ENCODE data around the gene IER3IP1.
"Not testable (repeated sequence)": the region's sequence is repeated elsewhere in the genome, so short reads cannot be mapped to it uniquely, and the experiment has no call there.

The IER3IP1 gene

DNA sequence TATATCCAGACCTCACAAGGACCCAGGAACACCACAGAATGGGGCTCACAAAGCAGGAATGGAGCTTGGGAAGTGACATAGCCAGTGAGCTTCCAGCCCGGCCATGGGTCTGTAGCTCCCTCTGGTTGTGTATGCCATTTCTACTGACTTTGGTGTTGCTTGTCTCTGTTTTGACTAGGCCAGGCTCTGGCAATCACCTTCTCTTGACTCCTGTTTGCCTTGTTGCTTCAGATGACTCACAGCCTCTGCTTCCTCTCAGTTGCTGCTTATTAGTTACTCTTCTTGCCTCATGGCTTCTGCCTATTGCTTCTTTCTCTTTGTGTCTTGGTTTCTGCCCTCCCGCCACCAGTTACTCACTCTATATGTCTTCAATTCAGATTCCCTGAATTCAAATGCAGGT lies 15.8 kb upstream of the IER3IP1 start:
- no peak overlapping the region for H3K4me2 ChIP-seq (ENCODE audit: low read depth, low read length, poor library complexity, severe bottlenecking)
- H3K27me3 ChIP-seq (ENCODE audit: low read length): no peaks in the 10 kb centered on the region
- H3F3A ChIP-seq (ENCODE audit: insufficient read depth): no peaks in the 10 kb centered on the region
- no peak overlapping the region for H3K27ac ChIP-seq (ENCODE audit: low read depth, low read length)
- H3K9ac ChIP-seq (ENCODE audit: low read length): no peak overlapping the region
- no peaks in the 10 kb centered on the region for H4K20me1 ChIP-seq (ENCODE audit: low read depth, low read length)
- H3K36me3 ChIP-seq (ENCODE audit: low read length): no peaks in the 10 kb centered on the region
- H3K9me3 ChIP-seq (ENCODE audit: insufficient read depth, low read length): no peaks in the 10 kb centered on the region
- H3K9me2 ChIP-seq (replicated peaks; ENCODE audit: insufficient read depth, low read length): 0 out of 2 replicates have a peak, but pooled peaks cover 5% of the 10 kb centered on the region
- H3K79me2 ChIP-seq (ENCODE audit: insufficient read depth, low read length): no peaks in the 10 kb centered on the region
- TF ChIP-seq EZH2phosphoT487 (conservative IDR thresholded peaks at IDR 0.05; ENCODE audit: low read length): no peak
- TF ChIP-seq, protein P1, sequence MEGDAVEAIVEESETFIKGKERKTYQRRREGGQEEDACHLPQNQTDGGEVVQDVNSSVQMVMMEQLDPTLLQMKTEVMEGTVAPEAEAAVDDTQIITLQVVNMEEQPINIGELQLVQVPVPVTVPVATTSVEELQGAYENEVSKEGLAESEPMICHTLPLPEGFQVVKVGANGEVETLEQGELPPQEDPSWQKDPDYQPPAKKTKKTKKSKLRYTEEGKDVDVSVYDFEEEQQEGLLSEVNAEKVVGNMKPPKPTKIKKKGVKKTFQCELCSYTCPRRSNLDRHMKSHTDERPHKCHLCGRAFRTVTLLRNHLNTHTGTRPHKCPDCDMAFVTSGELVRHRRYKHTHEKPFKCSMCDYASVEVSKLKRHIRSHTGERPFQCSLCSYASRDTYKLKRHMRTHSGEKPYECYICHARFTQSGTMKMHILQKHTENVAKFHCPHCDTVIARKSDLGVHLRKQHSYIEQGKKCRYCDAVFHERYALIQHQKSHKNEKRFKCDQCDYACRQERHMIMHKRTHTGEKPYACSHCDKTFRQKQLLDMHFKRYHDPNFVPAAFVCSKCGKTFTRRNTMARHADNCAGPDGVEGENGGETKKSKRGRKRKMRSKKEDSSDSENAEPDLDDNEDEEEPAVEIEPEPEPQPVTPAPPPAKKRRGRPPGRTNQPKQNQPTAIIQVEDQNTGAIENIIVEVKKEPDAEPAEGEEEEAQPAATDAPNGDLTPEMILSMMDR (IDR thresholded peaks at IDR 0.05; ENCODE audit: insufficient read depth, low read length, poor library complexity, severe bottlenecking): no peak
- H3K4me3 ChIP-seq (ENCODE audit: insufficient read depth, low read length, poor library complexity, severe bottlenecking): no peak overlapping the region
- H2AFZ ChIP-seq (ENCODE audit: low read depth, low read length, severe bottlenecking): no peak overlapping the region

DNA sequence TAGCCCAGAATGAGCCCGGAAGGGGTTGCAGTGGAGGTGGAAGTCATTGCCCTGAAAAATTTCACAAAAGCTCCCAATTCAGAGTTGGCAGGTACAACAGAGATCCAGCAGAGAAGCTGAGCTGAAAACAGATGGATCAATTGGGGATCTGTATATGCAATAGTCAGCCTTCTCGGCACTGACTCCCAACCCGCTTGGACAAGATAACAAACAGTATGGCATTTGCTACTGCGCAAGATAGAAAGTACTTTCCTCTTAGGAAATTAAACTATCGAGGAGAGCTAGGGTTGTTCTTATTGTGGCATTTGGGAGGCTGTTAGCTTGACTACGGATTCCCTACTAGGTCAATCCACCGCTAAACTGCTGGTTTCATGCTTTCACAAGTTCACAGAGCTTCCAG lies 11.6 kb upstream of the IER3IP1 start:
- Histone ChIP-seq H2AFZ (ENCODE audit: low read depth, low read length, severe bottlenecking) (no peak overlapping the region), H3F3A (ENCODE audit: insufficient read depth) (no peaks in the 10 kb centered on the region), H3K4me3 (ENCODE audit: insufficient read depth, low read length, poor library complexity, severe bottlenecking) (no peak overlapping the region), H3K9me3 (ENCODE audit: insufficient read depth, low read length) (peaks cover 29% of the 10 kb centered on the region; the same call in 1 of the 2 replicates), H3K79me2 (ENCODE audit: insufficient read depth, low read length) (no peaks in the 10 kb centered on the region), H4K20me1 (ENCODE audit: low read depth, low read length) (no peaks in the 10 kb centered on the region), H3K27ac (ENCODE audit: low read depth, low read length) (no peak overlapping the region), H3K9me2 (replicated peaks; ENCODE audit: insufficient read depth, low read length) (no peaks in the 10 kb centered on the region), H3K4me2 (ENCODE audit: low read depth, low read length, poor library complexity, severe bottlenecking) (no peak overlapping the region), H3K36me3 (ENCODE audit: low read length) (0 out of 2 replicates have a peak, but pooled peaks cover 3% of the 10 kb centered on the region), H3K27me3 (ENCODE audit: low read length) (no peaks in the 10 kb centered on the region), H3K9ac (ENCODE audit: low read length) (no peak overlapping the region)
- TF ChIP-seq EZH2phosphoT487 (conservative IDR thresholded peaks at IDR 0.05; ENCODE audit: low read length): no peak
- TF ChIP-seq, protein P1 (IDR thresholded peaks at IDR 0.05; ENCODE audit: insufficient read depth, low read length, poor library complexity, severe bottlenecking): no peak

DNA sequence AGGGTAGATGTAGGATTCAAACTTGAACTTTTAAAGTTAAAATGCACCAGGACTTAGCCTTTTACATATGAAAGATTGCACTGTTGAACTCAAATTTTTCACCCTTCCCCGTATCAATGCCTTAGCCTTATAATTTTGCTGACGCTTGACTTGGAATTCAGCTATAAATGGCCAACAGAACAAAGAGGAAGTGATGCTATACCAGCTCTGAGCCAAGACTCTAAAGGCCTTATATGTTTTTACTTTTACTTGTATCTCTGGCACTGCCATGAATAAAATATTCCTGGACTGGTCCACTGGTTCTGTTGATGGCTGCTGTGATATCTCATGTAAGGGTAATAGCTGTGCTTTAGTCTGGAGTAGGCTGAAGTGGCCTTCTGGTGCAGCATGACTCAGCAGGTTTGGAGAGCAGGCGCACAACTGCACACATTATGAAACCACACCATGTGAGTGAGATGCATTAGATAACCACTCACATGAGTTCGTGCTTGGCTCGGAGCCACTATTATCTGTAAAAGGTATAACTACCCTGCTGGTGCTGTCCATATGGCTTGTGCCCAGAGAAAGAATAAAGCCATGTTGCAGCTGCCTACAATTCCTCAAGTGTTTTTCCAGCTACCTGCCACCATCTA lies 8.4 kb upstream of the IER3IP1 start:
- Histone ChIP-seq H3F3A (ENCODE audit: insufficient read depth) (no peaks in the 10 kb centered on the region), H3K36me3 (ENCODE audit: low read length) (0 out of 2 replicates have a peak, but pooled peaks cover 3% of the 10 kb centered on the region), H3K79me2 (ENCODE audit: insufficient read depth, low read length) (no peaks in the 10 kb centered on the region), H3K4me2 (ENCODE audit: low read depth, low read length, poor library complexity, severe bottlenecking) (no peak overlapping the region), H3K27ac (ENCODE audit: low read depth, low read length) (no peak overlapping the region), H3K9me3 (ENCODE audit: insufficient read depth, low read length) (peaks cover 29% of the 10 kb centered on the region; the same call in 1 of the 2 replicates), H4K20me1 (ENCODE audit: low read depth, low read length) (no peaks in the 10 kb centered on the region), H3K4me3 (ENCODE audit: insufficient read depth, low read length, poor library complexity, severe bottlenecking) (no peak overlapping the region), H3K9me2 (replicated peaks; ENCODE audit: insufficient read depth, low read length) (no peaks in the 10 kb centered on the region), H3K9ac (ENCODE audit: low read length) (no peak overlapping the region), H2AFZ (ENCODE audit: low read depth, low read length, severe bottlenecking) (no peak overlapping the region), H3K27me3 (ENCODE audit: low read length) (no peaks in the 10 kb centered on the region)
- no peak for TF ChIP-seq EZH2phosphoT487 (conservative IDR thresholded peaks at IDR 0.05; ENCODE audit: low read length)
- TF ChIP-seq, protein P1 (IDR thresholded peaks at IDR 0.05; ENCODE audit: insufficient read depth, low read length, poor library complexity, severe bottlenecking): no peak

DNA sequence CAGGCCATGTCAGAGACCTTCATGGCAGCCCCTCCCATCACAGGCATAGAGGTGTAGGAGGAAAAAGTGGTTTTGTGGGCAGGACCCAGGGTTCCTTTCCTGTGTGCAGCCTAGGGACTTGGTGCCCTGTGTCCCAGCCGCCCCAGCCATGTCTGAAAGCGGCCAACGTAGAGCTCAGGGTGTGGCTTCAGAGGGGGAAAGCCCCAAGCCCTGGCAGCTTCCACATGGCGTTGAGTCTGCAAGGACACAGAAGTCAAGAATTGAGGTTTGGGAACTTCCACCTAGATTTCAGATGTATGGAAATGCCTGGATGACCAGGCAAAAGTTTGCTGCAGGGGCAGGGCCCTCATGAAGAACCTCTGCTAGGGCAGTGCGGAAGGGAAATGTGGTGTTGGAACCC lies 6.0 kb upstream of the IER3IP1 start:
- not testable (repeated sequence) for H3K4me2 ChIP-seq (ENCODE audit: low read depth, low read length, poor library complexity, severe bottlenecking)

More for the DNA sequence above, 6.0 kb upstream of the IER3IP1 start:
- not testable (repeated sequence) for H3K4me3 ChIP-seq (ENCODE audit: insufficient read depth, low read length, poor library complexity, severe bottlenecking); H3K9ac ChIP-seq (ENCODE audit: low read length); H3F3A ChIP-seq (ENCODE audit: insufficient read depth); H3K27ac ChIP-seq (ENCODE audit: low read depth, low read length); H3K36me3 ChIP-seq (ENCODE audit: low read length); H3K9me2 ChIP-seq (replicated peaks; ENCODE audit: insufficient read depth, low read length); H4K20me1 ChIP-seq (ENCODE audit: low read depth, low read length); H2AFZ ChIP-seq (ENCODE audit: low read depth, low read length, severe bottlenecking); H3K27me3 ChIP-seq (ENCODE audit: low read length); H3K79me2 ChIP-seq (ENCODE audit: insufficient read depth, low read length)
- H3K9me3 ChIP-seq (ENCODE audit: insufficient read depth, low read length): peaks cover 29% of the 10 kb centered on the region; the same call in 1 of the 2 replicates
